GM12878 (cell line): ENCODE results near the gene AMOTL1. TPM values are rescaled to one million over a fixed set of nuclear protein-coding genes. Genes with fewer than 3 reads are reported as not detected.

Experiments
- ATAC-seq: fragments of 200-7000 bp; cut with Tn5 transposase; 3 replicates; pipeline ENCODE4 v1.9.1; 2020; ENCODE audit warnings: mild to moderate bottlenecking, moderate library complexity
- BruUV-seq: library from RNA; stranded (reverse); fragments of 400-500 nt; replicated peaks from 2 replicates; lab custom pipeline; 2021; lab: Mats Ljungman, UMichigan
- CTCF ChIA-PET: fragments of 300-600 bp; sonication (Branson Sonifier 250); formaldehyde crosslinking; extraction: SDS; loops from one replicate; lab custom pipeline; 2021; ENCODE audit warnings: inconsistent platforms; lab: Yijun Ruan, JAX
- POLR2A ChIA-PET: fragments of 350-600 bp; formaldehyde crosslinking; extraction: SDS; loops from one replicate; lab custom pipeline; 2021; ENCODE audit warnings: inconsistent platforms; lab: Charles Lee
- RAD21 ChIA-PET: fragments of 300-600 bp; sonication (Branson Sonifier 250); formaldehyde crosslinking; loops from one replicate; lab custom pipeline; 2023; ENCODE audit warnings: antibody characterized with exemption; ENCODE audit not compliant: unreplicated experiment; lab: Charles Lee
- SMC1A ChIA-PET: fragments of 300-600 bp; sonication (Branson Sonifier 250); formaldehyde crosslinking; loops from one replicate; lab custom pipeline; 2023; ENCODE audit not compliant: unreplicated experiment, uncharacterized antibody; lab: Charles Lee
- DNase-seq: peaks from one replicate; pipeline ENCODE4 v3.0.0-alpha.2; 2011; ENCODE audit warnings: low read depth, low spot score
- FAIRE-seq: peaks from 3 replicates; lab custom pipeline; 2011; peaks lifted over from hg19 to GRCh38; lab: Jason Lieb, UNC
- H2AFZ ChIP-seq: 2 replicates; pipeline ENCODE4 v1.6.0; 2011; ENCODE audit warnings: low read depth, low read length, control low read depth; ENCODE audit not compliant: control insufficient read depth
- H3K27ac ChIP-seq: 2 replicates; pipeline ENCODE4 v1.5.1; 2011; ENCODE audit warnings: control low read depth; ENCODE audit not compliant: control insufficient read depth, insufficient read depth
- H3K27me3 ChIP-seq, 2 experiments: replicated peaks in 1 of 2; 2 replicates each; pipeline versions ENCODE4 v1.6.0 to v1.6.1; 2011; ENCODE audit warnings: low read length in 1 of 2; ENCODE audit not compliant: control insufficient read depth in 2 of 2, insufficient read depth in 2 of 2
- H3K36me3 ChIP-seq, 2 experiments: 2 replicates each; pipeline ENCODE4 v1.5.1; 2011; ENCODE audit warnings: low read length in 1 of 2; ENCODE audit not compliant: control insufficient read depth in 2 of 2, insufficient read depth in 2 of 2
- H3K4me1 ChIP-seq: 2 replicates; pipeline ENCODE4 v1.6.1; 2011; ENCODE audit warnings: mild to moderate bottlenecking, low read length, moderate library complexity, mixed read lengths; ENCODE audit not compliant: control insufficient read depth, insufficient read depth
- H3K4me2 ChIP-seq: 2 replicates; pipeline ENCODE4 v1.6.0; 2011; ENCODE audit warnings: control low read depth; ENCODE audit not compliant: control insufficient read depth, insufficient read depth
- H3K4me3 ChIP-seq: fragments of 200-600 bp; sonication (generic); 2 replicates; pipeline ENCODE4 v1.5.1; 2016
- H3K79me2 ChIP-seq: 2 replicates; pipeline ENCODE4 v1.6.0; 2011; ENCODE audit warnings: low read length; ENCODE audit not compliant: control insufficient read depth, insufficient read depth
- H3K9ac ChIP-seq: 2 replicates; pipeline ENCODE4 v1.8.0; 2011; ENCODE audit warnings: low read length, control low read depth, mixed read lengths; ENCODE audit not compliant: control insufficient read depth, insufficient read depth
- H3K9me3 ChIP-seq: replicated peaks from 3 replicates; pipeline ENCODE4 v1.5.1; 2011; ENCODE audit warnings: mild to moderate bottlenecking, low read length; ENCODE audit not compliant: control insufficient read depth, insufficient read depth
- H4K20me1 ChIP-seq: 2 replicates; pipeline ENCODE4 v1.6.0; 2011; ENCODE audit not compliant: control insufficient read depth, insufficient read depth
- BMI1 ChIP-seq: fragments of 450-650 bp; IDR thresholded peaks from 2 replicates; pipeline ENCODE4 v1.6.1; 2016; ENCODE audit warnings: mild to moderate bottlenecking, moderate library complexity, borderline replicate concordance
- BRCA1 ChIP-seq: IDR thresholded peaks from 2 replicates; pipeline ENCODE4 v1.6.1; 2011; ENCODE audit warnings: low read depth, low read length, improper control_type of control experiment
- CBX5 ChIP-seq: sonication (generic); IDR thresholded peaks from 2 replicates; pipeline ENCODE4 v1.6.1; 2016; ENCODE audit warnings: low read depth, moderate library complexity, mild to moderate bottlenecking, inconsistent platforms
- CREM ChIP-seq: IDR thresholded peaks from 2 replicates; pipeline ENCODE4 v1.6.1; 2014; ENCODE audit warnings: antibody characterized with exemption, low read depth
- FOS ChIP-seq: IDR thresholded peaks from 3 replicates; pipeline ENCODE4 v1.6.1; 2011; ENCODE audit warnings: borderline replicate concordance; ENCODE audit not compliant: insufficient read length; ENCODE audit errors: extremely low read depth
- JUNB ChIP-seq: IDR thresholded peaks from 2 replicates; pipeline ENCODE4 v1.6.1; 2016; ENCODE audit warnings: antibody characterized with exemption, mild to moderate bottlenecking
- KAT2A ChIP-seq: conservative IDR thresholded peaks from 2 replicates; pipeline ENCODE4 v1.6.1; 2011; ENCODE audit warnings: low read depth, low read length; ENCODE audit not compliant: control insufficient read depth
- MTA2 ChIP-seq: fragments of 450-650 bp; IDR thresholded peaks from 2 replicates; pipeline ENCODE4 v1.6.1; 2016; ENCODE audit warnings: low read depth, mild to moderate bottlenecking, moderate library complexity
- MTA3 ChIP-seq: IDR thresholded peaks from 2 replicates; pipeline ENCODE4 v1.6.1; 2012; ENCODE audit warnings: low read length, inconsistent platforms, borderline replicate concordance
- MXI1 ChIP-seq: fragments of 150-350 bp; IDR thresholded peaks from 2 replicates; pipeline ENCODE4 v1.6.1; 2011; ENCODE audit warnings: low read depth, mild to moderate bottlenecking, inconsistent platforms, low read length, improper control_type of control experiment
- NBN ChIP-seq: fragments of 450-650 bp; IDR thresholded peaks from 2 replicates; pipeline ENCODE4 v1.6.1; 2016
- POLR2A ChIP-seq: IDR thresholded peaks from 2 replicates; pipeline ENCODE4 v1.6.1; 2011; ENCODE audit warnings: low read depth, mild to moderate bottlenecking, low read length
- STAT3 ChIP-seq: IDR thresholded peaks from 2 replicates; pipeline ENCODE4 v1.6.1; 2011; ENCODE audit warnings: low read depth, low read length, improper control_type of control experiment
- WGBS: methylation state at CpG from one replicate; pipeline ENCODE4 v1.1.6; 2016; ENCODE audit warnings: low lambda C conversion rate; ENCODE audit not compliant: insufficient replicate concordance, insufficient coverage; ENCODE audit errors: missing lambda C conversion rate; 5-methylcytosine and 5-hydroxymethylcytosine counted together
- in situ Hi-C: fragments of 300-500 bp; cut with MboI; formaldehyde crosslinking; loops from 9 replicates; pipeline ENCODE4 v1.14.3; 2018; ENCODE audit warnings: mixed read lengths
- intact Hi-C: fragments of 100-400 bp; cut with micrococcal nuclease; formaldehyde crosslinking; loops from one replicate; pipeline ENCODE4 v1.14.2; 2022; ENCODE audit not compliant: unreplicated experiment
- polyA plus RNA-seq, 11 experiments: library from polyadenylated mRNA; depleted of rRNA in 4 of 11; unstranded in 6 of 11; stranded (reverse) in 5 of 11; fragments of >200 nt; fragmentation: Nextera tagmentation in 4 of 11; fragmentation: Illumina TruSeq in 1 of 11; extraction: Ambion mirVana in 4 of 11; extraction: Trizol in 1 of 11; gene quantifications; 1 replicate in 1 of 11; 2 replicates in 10 of 11; pipeline versions ENCODE4 v1.2.1 to v1.2.3, GENCODE V29; 2011 to 2016; ENCODE audit warnings: inconsistent platforms in 2 of 11, missing spikeins in 2 of 11, low read depth in 1 of 11
- total RNA-seq, 4 experiments: library from RNA; depleted of rRNA in 3 of 4; stranded (reverse); fragments of >200 nt in 3 of 4; fragmentation: Illumina TruSeq in 1 of 4; extraction: Trizol in 1 of 4; gene quantifications; 2 replicates each; pipeline versions ENCODE4 v1.2.1 to v1.2.3, GENCODE V29; 2013 to 2021
- TF ChIP-seq, protein P1 (sequence below): IDR thresholded peaks from 2 replicates; pipeline ENCODE4 v1.6.1; 2011; ENCODE audit warnings: low read depth, mild to moderate bottlenecking, low read length, moderate library complexity, borderline replicate concordance; ENCODE audit errors: extremely low read depth
- TF ChIP-seq, protein P2 (sequence below): IDR thresholded peaks from 2 replicates; pipeline ENCODE4 v1.6.1; 2011; ENCODE audit warnings: borderline replicate concordance, low read depth, mild to moderate bottlenecking, moderate library complexity, low read length; ENCODE audit not compliant: insufficient read depth, poor library complexity, severe bottlenecking
- TF ChIP-seq, protein P3 (sequence below): fragments of 450-650 bp; IDR thresholded peaks from 2 replicates; pipeline ENCODE4 v1.6.1; 2016; ENCODE audit warnings: mild to moderate bottlenecking

Gene AMOTL1
- total and polyA plus RNA-seq, 10 of the 15 experiments (the other 5 are each of a cell fraction or from before 2014, with no cell fraction given), result under 0.01 to 0.41 (median 0.01) TPM; not detected in 7

DNA sequence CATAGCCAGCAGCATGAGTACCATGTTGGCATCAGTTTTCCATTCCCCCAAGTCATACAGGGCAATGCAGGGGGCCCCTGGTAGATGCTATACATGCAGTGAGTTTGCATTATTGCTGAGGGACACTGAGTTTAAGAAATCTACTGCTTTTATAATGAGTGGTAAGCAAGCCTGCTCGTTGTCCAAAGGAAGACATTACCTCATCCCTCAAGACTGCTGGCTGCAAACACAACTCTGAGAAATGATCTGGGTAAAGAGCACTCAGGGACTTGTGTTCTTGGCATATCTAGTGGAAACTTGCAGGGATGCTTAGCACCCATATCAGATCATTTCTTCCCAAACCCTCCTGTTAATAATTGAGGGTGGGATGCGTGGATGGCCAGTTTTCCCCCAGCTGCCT lies 127.3 kb downstream of the AMOTL1 start (continued):
- TF ChIP-seq FOS (no peak), MTA2 (no peak), STAT3 (no peak)
- TF ChIP-seq, all 136 proteins: peak for 0

DNA sequence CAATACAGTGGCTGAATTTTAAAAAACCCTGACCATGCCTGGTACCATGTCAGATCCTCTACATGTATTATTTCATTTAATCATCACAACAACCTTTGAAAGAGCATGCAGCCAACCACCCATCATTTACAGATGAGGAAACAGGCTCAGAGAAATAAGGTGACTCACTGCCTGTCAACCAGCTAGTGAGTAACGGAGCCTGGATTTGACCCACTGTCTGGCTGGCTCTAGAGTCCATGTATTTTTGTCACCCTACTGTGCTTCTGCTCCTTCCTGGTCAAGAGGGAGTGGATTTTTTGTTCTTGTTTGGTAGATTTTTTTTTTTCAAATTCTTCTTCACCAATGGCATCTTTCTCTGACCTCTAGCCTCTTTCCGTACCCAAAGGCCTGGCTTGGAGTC lies 127.8 kb downstream of the AMOTL1 start:
- FAIRE-seq (no peak), ATAC-seq (no peak)
- ChIA-PET SMC1A (no interaction called here), CTCF (interaction anchor here (0.6 to 3.6 kb wide), 4 partner anchors 107 to 1046 kb away, joined by 3 to 45 read pairs (median 14); partner anchors contain the start of gene VSTM5)
- H3K4me2 ChIP-seq, result no peak overlapping the region
- 22% methylated on average over 2 of the region's 2 CpGs for WGBS
- H2AFZ ChIP-seq, result no peak overlapping the region
- TF ChIP-seq, protein P1, sequence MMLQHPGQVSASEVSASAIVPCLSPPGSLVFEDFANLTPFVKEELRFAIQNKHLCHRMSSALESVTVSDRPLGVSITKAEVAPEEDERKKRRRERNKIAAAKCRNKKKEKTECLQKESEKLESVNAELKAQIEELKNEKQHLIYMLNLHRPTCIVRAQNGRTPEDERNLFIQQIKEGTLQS, result no peak
- TF ChIP-seq MXI1 (no peak), POLR2A (no peak), NBN (no peak), JUNB (no peak), MTA3 (no peak), KAT2A (no peak), BMI1 (no peak), BRCA1 (no peak), CBX5 (no peak), CREM (no peak)
- TF ChIP-seq, protein P2, sequence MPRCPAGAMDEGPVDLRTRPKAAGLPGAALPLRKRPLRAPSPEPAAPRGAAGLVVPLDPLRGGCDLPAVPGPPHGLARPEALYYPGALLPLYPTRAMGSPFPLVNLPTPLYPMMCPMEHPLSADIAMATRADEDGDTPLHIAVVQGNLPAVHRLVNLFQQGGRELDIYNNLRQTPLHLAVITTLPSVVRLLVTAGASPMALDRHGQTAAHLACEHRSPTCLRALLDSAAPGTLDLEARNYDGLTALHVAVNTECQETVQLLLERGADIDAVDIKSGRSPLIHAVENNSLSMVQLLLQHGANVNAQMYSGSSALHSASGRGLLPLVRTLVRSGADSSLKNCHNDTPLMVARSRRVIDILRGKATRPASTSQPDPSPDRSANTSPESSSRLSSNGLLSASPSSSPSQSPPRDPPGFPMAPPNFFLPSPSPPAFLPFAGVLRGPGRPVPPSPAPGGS, result no peak
- TF ChIP-seq, protein P3, sequence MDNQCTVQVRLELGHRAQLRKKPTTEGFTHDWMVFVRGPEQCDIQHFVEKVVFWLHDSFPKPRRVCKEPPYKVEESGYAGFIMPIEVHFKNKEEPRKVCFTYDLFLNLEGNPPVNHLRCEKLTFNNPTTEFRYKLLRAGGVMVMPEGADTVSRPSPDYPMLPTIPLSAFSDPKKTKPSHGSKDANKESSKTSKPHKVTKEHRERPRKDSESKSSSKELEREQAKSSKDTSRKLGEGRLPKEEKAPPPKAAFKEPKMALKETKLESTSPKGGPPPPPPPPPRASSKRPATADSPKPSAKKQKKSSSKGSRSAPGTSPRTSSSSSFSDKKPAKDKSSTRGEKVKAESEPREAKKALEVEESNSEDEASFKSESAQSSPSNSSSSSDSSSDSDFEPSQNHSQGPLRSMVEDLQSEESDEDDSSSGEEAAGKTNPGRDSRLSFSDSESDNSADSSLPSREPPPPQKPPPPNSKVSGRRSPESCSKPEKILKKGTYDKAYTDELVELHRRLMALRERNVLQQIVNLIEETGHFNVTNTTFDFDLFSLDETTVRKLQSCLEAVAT, result no peak
- TF ChIP-seq, all 136 proteins: peak for 0
- no peak overlapping the region for H3K9ac ChIP-seq
- no peaks in the 10 kb centered on the region for H3K9me3 ChIP-seq
- H3K27ac ChIP-seq, result no peak overlapping the region
- POLR2A ChIA-PET, result no interaction called here
- no TSS peak for BruUV-seq
- H3K4me1 ChIP-seq, result no peaks in the 10 kb centered on the region
- intact Hi-C loops (loop anchor here (2.0 to 5.0 kb wide), 2 partner anchors 109 to 377 kb away; no protein-coding TSS in a partner anchor), in situ Hi-C loops (no loop called here)
- H3K36me3 ChIP-seq, result no peaks in the 10 kb centered on the region
- no peak overlapping the region for H3K4me3 ChIP-seq
- H3K79me2 ChIP-seq, result no peaks in the 10 kb centered on the region
- no peak for DNase-seq
- RAD21 ChIA-PET, result interaction anchor here (0.6 kb wide), 3 partner anchors 11 to 98 kb away, joined by 3 read pairs; no protein-coding TSS in a partner anchor
- no peaks in the 10 kb centered on the region for H4K20me1 ChIP-seq
- peaks cover 0 to 3% of the 10 kb centered on the region in 2 experiments; a peak in 1 of 4 replicates for H3K27me3 ChIP-seq
